K562 (cell line): ENCODE measurements around the gene SCRN2. TPM values are rescaled to one million over a fixed set of nuclear protein-coding genes. Genes with fewer than 3 reads are reported as not detected.
A peak's percentile ranks its signal among the peaks of the same experiment; 100 is the strongest.

Experiments used
- AFF4 ChIP-seq: sonication (generic); formaldehyde crosslinking; IDR thresholded peaks from 2 replicates; pipeline ENCODE4 v1.8.0; 2023; ENCODE audit warnings: mild to moderate bottlenecking, missing genetic modification reagents
- ARID1B ChIP-seq: fragments of 450-650 bp; IDR thresholded peaks from 2 replicates; pipeline ENCODE4 v1.6.1; 2016; ENCODE audit warnings: antibody characterized with exemption, mild to moderate bottlenecking, inconsistent platforms
- BACH1 ChIP-seq: fragments of 200-800 bp; sonication (Bioruptor generic); IDR thresholded peaks from 2 replicates; pipeline ENCODE4 v1.6.1; 2016; ENCODE audit warnings: missing genetic modification characterization, missing compliant biosample characterization
- CEBPG ChIP-seq, 3 experiments: fragments of 200-800 bp in 1 of 3; sonication (Bioruptor generic) in 1 of 3; sonication (generic) in 1 of 3; formaldehyde crosslinking in 1 of 3; IDR thresholded peaks in 2 of 3; conservative IDR thresholded peaks in 1 of 3; 2 replicates each; pipeline versions ENCODE4 v1.6.1 to v1.8.0; 2016 to 2022; ENCODE audit warnings: missing compliant biosample characterization in 2 of 3, missing genetic modification characterization in 2 of 3, mild to moderate bottlenecking in 1 of 3, missing genetic modification reagents in 1 of 3
- GABPA ChIP-seq: fragments of 200-800 bp; sonication (Bioruptor generic); conservative IDR thresholded peaks from 2 replicates; pipeline ENCODE4 v1.6.1; 2016; ENCODE audit warnings: low read depth, missing genetic modification characterization, missing compliant biosample characterization
- GTF3C2 ChIP-seq: IDR thresholded peaks from 3 replicates; pipeline ENCODE4 v1.6.1; 2011; ENCODE audit warnings: borderline replicate concordance, mild to moderate bottlenecking, moderate library complexity; ENCODE audit not compliant: insufficient read length; ENCODE audit errors: extremely low read depth
- HDAC6 ChIP-seq: IDR thresholded peaks from 2 replicates; pipeline ENCODE4 v1.6.1; 2012; ENCODE audit warnings: low read depth, mild to moderate bottlenecking, control low read depth, inconsistent platforms, low read length, moderate library complexity
- HNRNPLL ChIP-seq: fragments of 200-400 bp; formaldehyde crosslinking; IDR thresholded peaks from 2 replicates; pipeline ENCODE4 v1.6.1; 2017; ENCODE audit warnings: low read length, low read depth, mild to moderate bottlenecking; ENCODE audit not compliant: poor library complexity, severe bottlenecking
- MAFG ChIP-seq: fragments of 450-650 bp; conservative IDR thresholded peaks from 2 replicates; pipeline ENCODE4 v1.6.1; 2016; ENCODE audit warnings: missing genetic modification characterization, missing compliant biosample characterization
- NONO ChIP-seq, 2 experiments: fragments of 200-400 bp in 1 of 2; fragments of 450-650 bp in 1 of 2; formaldehyde crosslinking in 1 of 2; IDR thresholded peaks; 2 replicates each; pipeline ENCODE4 v1.6.1; 2017; ENCODE audit warnings: low read depth in 2 of 2, mild to moderate bottlenecking in 2 of 2, moderate library complexity in 2 of 2, low read length in 1 of 2
- RFX5 ChIP-seq: IDR thresholded peaks from 2 replicates; pipeline ENCODE4 v1.6.1; 2011; ENCODE audit warnings: low read depth, mild to moderate bottlenecking, improper control_type of control experiment, low read length
- ZBTB5 ChIP-seq: fragments of 450-650 bp; IDR thresholded peaks from 2 replicates; pipeline ENCODE4 v1.6.1; 2017; ENCODE audit warnings: antibody characterized with exemption
- ZKSCAN8 ChIP-seq: fragments of 200-800 bp; sonication (Bioruptor generic); IDR thresholded peaks from 2 replicates; pipeline ENCODE4 v1.6.1; 2016; ENCODE audit warnings: missing genetic modification characterization, missing compliant biosample characterization
- ZNF282 ChIP-seq: sonication (generic); formaldehyde crosslinking; IDR thresholded peaks from 2 replicates; pipeline ENCODE4 v1.8.1; 2023; ENCODE audit warnings: missing genetic modification reagents
- ZNF384 ChIP-seq: IDR thresholded peaks from 2 replicates; pipeline ENCODE4 v1.6.1; 2012; ENCODE audit warnings: low read depth, low read length, improper control_type of control experiment
- ZNF695 ChIP-seq: fragments of 450-650 bp; formaldehyde crosslinking; IDR thresholded peaks from 2 replicates; pipeline ENCODE4 v1.4.0; 2020; ENCODE audit warnings: mild to moderate bottlenecking, moderate library complexity
- ZNF764 ChIP-seq: fragments of 250-450 bp; sonication (Bioruptor Pico); IDR thresholded peaks from 2 replicates; pipeline ENCODE4 v1.4.0; 2020; ENCODE audit warnings: low read depth, mild to moderate bottlenecking, moderate library complexity
- polyA plus RNA-seq, 8 experiments: library from polyadenylated mRNA; depleted of rRNA in 4 of 8; stranded (reverse) in 5 of 8; unstranded in 3 of 8; fragments of >200 nt; fragmentation: Nextera tagmentation in 2 of 8; fragmentation: Illumina TruSeq in 1 of 8; extraction: Ambion mirVana in 2 of 8; extraction: Trizol in 1 of 8; gene quantifications; 2 replicates each; pipeline versions ENCODE4 v1.2.1 to v1.2.3, GENCODE V29; 2011 to 2014; ENCODE audit warnings: inconsistent platforms in 1 of 8, missing spikeins in 1 of 8
- total RNA-seq, 7 experiments: library from RNA; depleted of rRNA in 6 of 7; stranded (reverse); fragments of >200 nt in 6 of 7; fragmentation: Illumina TruSeq in 2 of 7; extraction: Trizol in 2 of 7; gene quantifications; 2 replicates each; pipeline versions ENCODE4 v1.2.1 to v1.2.3, GENCODE V29; 2011 to 2021; ENCODE audit warnings: low replicate concordance in 1 of 7
- TF ChIP-seq, protein P1 (sequence below): sonication (generic); formaldehyde crosslinking; IDR thresholded peaks from 2 replicates; pipeline ENCODE4 v1.8.1; 2023; ENCODE audit warnings: mild to moderate bottlenecking, missing genetic modification reagents, moderate library complexity

Gene SCRN2
- total and polyA plus RNA-seq, 9 of the 15 experiments (the other 6 are each of a cell fraction or from before 2014, with no cell fraction given) = 0.25 to 32.9 (median 13.6) TPM

DNA sequence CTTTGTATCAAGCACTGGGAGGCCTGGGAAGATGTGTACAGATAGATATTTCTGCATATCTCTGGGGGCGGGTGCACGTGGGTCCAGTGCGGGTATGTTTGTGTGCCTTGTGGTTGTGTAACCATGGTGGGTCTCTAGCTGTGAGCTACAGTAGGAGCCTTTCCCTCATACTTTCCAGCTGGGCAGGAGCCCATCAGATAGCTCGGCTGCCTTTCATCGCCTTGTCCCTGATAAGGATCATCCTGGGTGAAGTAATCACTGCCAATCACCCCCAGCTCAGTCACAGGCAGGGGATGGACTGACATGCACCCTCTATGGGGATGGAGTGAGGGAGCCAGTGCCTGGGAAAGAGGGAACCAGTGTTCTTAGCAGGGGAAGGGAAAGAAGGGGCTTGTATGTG is 3.2 kb upstream of the SCRN2 start (continued):
- TF ChIP-seq BACH1 (no peak; the same call in 1 of the 2 replicates), ZKSCAN8 (CRISPR knock-in tag) (no peak), MAFG (tag) (no peak), HDAC6 (no peak), ZBTB5 (no peak), CEBPG (CRISPR knock-in tag; IDR thresholded peaks at IDR 0.05) (no peak), CEBPG (tag; conservative IDR thresholded peaks at IDR 0.05 in 1 of 2, IDR thresholded peaks at IDR 0.05 in 1 of 2) (peak; percentile 55 to 61; a peak in 3 of 4 replicates), ARID1B (peak; percentile 67), AFF4 (no peak), ZNF282 (no peak), RFX5 (no peak), ZNF384 (no peak), NONO (IDR thresholded peaks at IDR 0.05; ENCODE audit: low read depth in 2 of 2, low read length in 1 of 2) (no peak), HNRNPLL (no peak), GABPA (tag) (no peak), ZNF764 (CRISPR knock-in tag) (no peak), GTF3C2 (no peak), ZNF695 (no peak)
- TF ChIP-seq, protein P1, sequence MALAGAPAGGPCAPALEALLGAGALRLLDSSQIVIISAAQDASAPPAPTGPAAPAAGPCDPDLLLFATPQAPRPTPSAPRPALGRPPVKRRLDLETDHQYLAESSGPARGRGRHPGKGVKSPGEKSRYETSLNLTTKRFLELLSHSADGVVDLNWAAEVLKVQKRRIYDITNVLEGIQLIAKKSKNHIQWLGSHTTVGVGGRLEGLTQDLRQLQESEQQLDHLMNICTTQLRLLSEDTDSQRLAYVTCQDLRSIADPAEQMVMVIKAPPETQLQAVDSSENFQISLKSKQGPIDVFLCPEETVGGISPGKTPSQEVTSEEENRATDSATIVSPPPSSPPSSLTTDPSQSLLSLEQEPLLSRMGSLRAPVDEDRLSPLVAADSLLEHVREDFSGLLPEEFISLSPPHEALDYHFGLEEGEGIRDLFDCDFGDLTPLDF (CRISPR knock-in tag) = no peak
